ENCODE measurements around the gene PRKCQ. TPM values are rescaled to one million over a fixed set of nuclear protein-coding genes. Genes with fewer than 3 reads are reported as not detected.

The PRKCQ gene
- polyA plus RNA-seq, 1 donor (not counting 4 experiments of a cell fraction or from before 2014, with no cell fraction given) = 7.5 TPM

GRCh38 chr10:6576326-6576725, 3.8 kb downstream of the PRKCQ start:
- H3K27ac ChIP-seq (ENCODE audit: control insufficient read depth, insufficient read depth, low read length) = no peak overlapping the region
- H3K9ac ChIP-seq (ENCODE audit: control insufficient read depth, extremely low read depth, insufficient read depth, low read length) = no peak overlapping the region
- no peak overlapping the region for H3K4me3 ChIP-seq (ENCODE audit: control insufficient read depth in 2 of 3, extremely low read depth in 1 of 3, insufficient read depth in 2 of 3, low read depth in 1 of 3, low read length in 3 of 3)
- H2AFZ ChIP-seq (ENCODE audit: control insufficient read depth, low read length) = no peak overlapping the region
- H3K4me2 ChIP-seq (ENCODE audit: control insufficient read depth, extremely low read depth, insufficient read depth, low read depth, low read length) = no peak overlapping the region
- H4K20me1 ChIP-seq (ENCODE audit: control insufficient read depth, extremely low read depth, insufficient read depth, low read length) = no peaks in the 10 kb centered on the region
- DNase-seq (ENCODE audit: low read depth, low spot score) (no peak), FAIRE-seq (no peak)
- H3K79me2 ChIP-seq (ENCODE audit: control insufficient read depth, insufficient read depth, low read length) = peaks cover 2% of the 10 kb centered on the region
- no peaks in the 10 kb centered on the region for H3K36me3 ChIP-seq (ENCODE audit: control insufficient read depth in 2 of 2, extremely low read depth in 1 of 2, insufficient read depth in 2 of 2, low read length in 2 of 2)
- H3K9me3 ChIP-seq (ENCODE audit: control insufficient read depth, low read depth, low read length) = no peaks in the 10 kb centered on the region
- H3K9me1 ChIP-seq (ENCODE audit: control insufficient read depth, extremely low read depth, insufficient read depth, low read length) = no peaks in the 10 kb centered on the region
- no peaks in the 10 kb centered on the region for H3K27me3 ChIP-seq (ENCODE audit: control insufficient read depth, extremely low read depth, insufficient read depth, low read length)
- no peak for TF ChIP-seq CTCF (optimal IDR thresholded peaks at IDR 0.05 in 1 of 3, IDR thresholded peaks at IDR 0.05 in 1 of 3, conservative IDR thresholded peaks at IDR 0.05 in 1 of 3; ENCODE audit: extremely low read depth in 1 of 3, insufficient read depth in 2 of 3, low read length in 3 of 3)
- no peak for TF ChIP-seq EZH2 (IDR thresholded peaks at IDR 0.05; ENCODE audit: low read length)
- dilution Hi-C loops (cut with MboI; ENCODE audit: extremely low pct_ligation_motif_present, low sequenced_read_pairs) = no loop called here
- peaks cover 19% of the 10 kb centered on the region for H3K4me1 ChIP-seq (ENCODE audit: control insufficient read depth, extremely low read depth, insufficient read depth, low read length)

DNA sequence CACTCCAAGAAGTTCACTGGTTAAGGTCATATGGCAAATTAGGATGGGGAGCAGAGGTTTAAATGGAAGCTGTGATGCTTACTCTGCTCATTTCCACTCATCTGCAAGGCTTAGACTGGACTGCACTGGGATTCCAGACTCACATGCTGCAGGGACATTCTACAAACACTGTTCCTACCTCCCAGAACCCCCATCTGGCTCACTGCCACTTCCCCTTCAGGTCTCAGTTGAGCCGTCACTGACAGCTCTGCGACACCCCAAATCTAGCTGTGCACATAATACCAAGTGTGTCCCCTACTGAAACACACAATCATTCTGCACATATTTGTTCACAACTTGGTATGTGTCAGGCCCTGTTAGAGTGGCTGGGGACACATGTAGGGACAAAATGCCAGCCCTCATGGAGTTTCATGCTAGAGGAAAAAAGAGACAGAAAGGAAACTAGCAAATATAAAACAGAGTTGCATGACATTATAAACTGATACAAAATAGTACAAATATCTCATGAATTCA, 5.4 kb downstream of the PRKCQ start:
- dilution Hi-C loops (cut with MboI; ENCODE audit: extremely low pct_ligation_motif_present, low sequenced_read_pairs) = no loop called here
- no peak for FAIRE-seq

More for the DNA sequence above, 5.4 kb downstream of the PRKCQ start:
- no peaks in the 10 kb centered on the region for H4K20me1 ChIP-seq (ENCODE audit: control insufficient read depth, extremely low read depth, insufficient read depth, low read length)
- H3K79me2 ChIP-seq (ENCODE audit: control insufficient read depth, insufficient read depth, low read length) = peaks cover 2% of the 10 kb centered on the region
- no peaks in the 10 kb centered on the region for H3K9me3 ChIP-seq (ENCODE audit: control insufficient read depth, low read depth, low read length)
- no peak for DNase-seq (ENCODE audit: low read depth, low spot score)
- no peak overlapping the region for H3K4me2 ChIP-seq (ENCODE audit: control insufficient read depth, extremely low read depth, insufficient read depth, low read depth, low read length)
- H3K4me1 ChIP-seq (ENCODE audit: control insufficient read depth, extremely low read depth, insufficient read depth, low read length) = peaks cover 18% of the 10 kb centered on the region
- no peak overlapping the region for H3K9ac ChIP-seq (ENCODE audit: control insufficient read depth, extremely low read depth, insufficient read depth, low read length)
- H3K36me3 ChIP-seq (ENCODE audit: control insufficient read depth in 2 of 2, extremely low read depth in 1 of 2, insufficient read depth in 2 of 2, low read length in 2 of 2) = no peaks in the 10 kb centered on the region
- no peaks in the 10 kb centered on the region for H3K27me3 ChIP-seq (ENCODE audit: control insufficient read depth, extremely low read depth, insufficient read depth, low read length)
- no peak overlapping the region for H3K4me3 ChIP-seq (ENCODE audit: control insufficient read depth in 2 of 3, extremely low read depth in 1 of 3, insufficient read depth in 2 of 3, low read depth in 1 of 3, low read length in 3 of 3)
- no peak overlapping the region for H2AFZ ChIP-seq (ENCODE audit: control insufficient read depth, low read length)
- H3K9me1 ChIP-seq (ENCODE audit: control insufficient read depth, extremely low read depth, insufficient read depth, low read length) = no peaks in the 10 kb centered on the region
- no peak overlapping the region for H3K27ac ChIP-seq (ENCODE audit: control insufficient read depth, insufficient read depth, low read length)
- TF ChIP-seq EZH2 (IDR thresholded peaks at IDR 0.05; ENCODE audit: low read length) (no peak), CTCF (optimal IDR thresholded peaks at IDR 0.05 in 1 of 3, IDR thresholded peaks at IDR 0.05 in 1 of 3, conservative IDR thresholded peaks at IDR 0.05 in 1 of 3; ENCODE audit: extremely low read depth in 1 of 3, insufficient read depth in 2 of 3, low read length in 3 of 3) (no peak)

All from keratinocyte (primary cell).